ENCODE results near the gene DAD1. TPM values are rescaled to one million over a fixed set of nuclear protein-coding genes. Genes with fewer than 3 reads are reported as not detected.
"Not testable (repeated sequence)": the region's sequence is repeated elsewhere in the genome, so short reads cannot be mapped to it uniquely, and the experiment has no call there.

Gene DAD1
- total RNA-seq, 5 donors from 2014 or later (not counting 1 experiment from before 2014, with no cell fraction given), result 80.9 to 127 (median 113) TPM

GRCh38 chr14:22627506-22628263, 38.7 kb upstream of the DAD1 start:
- no peak overlapping the region for H3K4me3 ChIP-seq (ENCODE audit: control insufficient read depth in 1 of 2, extremely low read depth in 1 of 2, low read length in 1 of 2)
- H3K9me3 ChIP-seq, result no peaks in the 10 kb centered on the region
- H3K4me3 Mint-ChIP-seq, result no peak overlapping the region
- peaks cover 0 to 9% of the 10 kb centered on the region in 2 experiments for H3K27me3 ChIP-seq (replicated peaks in 1 of 2; ENCODE audit: control insufficient read depth in 2 of 2, extremely low read depth in 1 of 2, insufficient read depth in 2 of 2, low read length in 1 of 2)
- ChIA-PET CTCF (interaction anchor here in 1 of 2 donors (0.6 kb wide), 1 partner anchor 167 kb away, joined by 3 read pairs; no protein-coding TSS in a partner anchor), POLR2A (no interaction called here)
- H3K9me3 Mint-ChIP-seq, result peaks cover 8 to 15% (median 10%) of the 10 kb centered on the region in 3 donors
- H3K27ac Mint-ChIP-seq, result no peak overlapping the region
- H3K4me1 ChIP-seq (ENCODE audit: control insufficient read depth in 1 of 2, extremely low read depth in 1 of 2, insufficient read depth in 2 of 2, low read length in 2 of 2), result no peaks in the 10 kb centered on the region
- no peak overlapping the region for H3K27ac ChIP-seq (ENCODE audit: low read length)
- H3K36me3 Mint-ChIP-seq, result peaks cover 5% of the 10 kb centered on the region
- no peak for DNase-seq
- H3K4me1 Mint-ChIP-seq, result peaks cover 0 to 8% (median 0%) of the 10 kb centered on the region in 3 donors
- no peak for ATAC-seq (replicated peaks in 1 of 4)
- 57% methylated on average over 1 of the region's 7 CpGs for WGBS (ENCODE audit: insufficient coverage)
- H3K27me3 Mint-ChIP-seq, result peaks cover 11 to 19% of the 10 kb centered on the region in 2 donors
- no peaks in the 10 kb centered on the region for H3K36me3 ChIP-seq (ENCODE audit: control insufficient read depth in 2 of 2, extremely low read depth in 1 of 2, insufficient read depth in 1 of 2, low read length in 1 of 2)

DNA sequence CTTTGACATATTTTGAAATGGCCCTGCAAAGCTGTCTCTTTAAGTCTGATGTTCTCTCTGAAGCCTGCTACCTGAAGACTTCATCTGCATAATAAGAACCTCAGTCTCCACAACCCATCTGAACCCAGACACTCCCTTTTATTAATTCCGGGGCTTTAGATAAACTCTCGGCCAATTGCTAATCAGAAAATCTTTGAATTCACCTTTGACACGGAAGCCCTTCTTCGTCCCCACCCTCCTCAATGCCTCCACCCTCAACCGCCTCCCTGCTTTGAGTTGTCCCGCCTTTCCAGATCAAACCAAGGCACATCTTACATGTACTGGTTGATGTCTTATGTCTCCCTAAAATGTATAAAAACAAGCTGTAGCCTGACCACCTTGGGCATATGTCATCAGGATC, 37.6 kb upstream of the DAD1 start:
- CTCF ChIA-PET, result no interaction called here
- no peak overlapping the region for H3K27ac Mint-ChIP-seq
- no peak for DNase-seq

DNA sequence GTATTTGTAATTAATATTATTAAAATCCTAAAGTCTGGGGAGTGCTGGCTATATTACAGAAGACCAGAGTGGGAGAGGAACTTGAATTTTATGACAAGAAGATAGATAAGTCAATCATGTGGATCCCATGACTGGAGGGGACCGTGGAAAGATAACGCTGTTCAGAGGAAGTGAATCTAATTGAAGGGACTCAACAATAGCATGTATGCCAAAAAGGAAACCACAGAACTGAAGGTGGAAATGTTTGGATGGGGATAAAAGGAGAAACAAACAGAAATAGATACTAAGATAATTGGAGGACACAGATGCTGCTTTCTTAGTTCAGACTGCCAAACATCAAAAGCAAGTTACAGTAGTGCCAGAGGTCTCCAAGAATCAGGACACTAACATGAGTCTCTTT, 34.0 kb upstream of the DAD1 start:
- H3K9me3 ChIP-seq, result no peaks in the 10 kb centered on the region
- peaks cover 3% of the 10 kb centered on the region in 2 donors for H3K27me3 Mint-ChIP-seq
- no peak overlapping the region for H3K4me3 ChIP-seq (ENCODE audit: control insufficient read depth in 1 of 2, extremely low read depth in 1 of 2, low read length in 1 of 2)
- H3K9me3 Mint-ChIP-seq, result no peaks in the 10 kb centered on the region
- H3K4me1 ChIP-seq (ENCODE audit: control insufficient read depth in 1 of 2, extremely low read depth in 1 of 2, insufficient read depth in 2 of 2, low read length in 2 of 2), result no peaks in the 10 kb centered on the region
- no peaks in the 10 kb centered on the region for H3K36me3 ChIP-seq (ENCODE audit: control insufficient read depth in 2 of 2, extremely low read depth in 1 of 2, insufficient read depth in 1 of 2, low read length in 1 of 2)
- CTCF ChIA-PET, result no interaction called here
- WGBS (ENCODE audit: insufficient coverage), result no CpG with 5 or more reads among the region's 2 CpGs
- no peak overlapping the region for H3K4me3 Mint-ChIP-seq
- peaks cover 0 to 5% of the 10 kb centered on the region in 2 experiments for H3K27me3 ChIP-seq (replicated peaks in 1 of 2; ENCODE audit: control insufficient read depth in 2 of 2, extremely low read depth in 1 of 2, insufficient read depth in 2 of 2, low read length in 1 of 2)
- H3K27ac ChIP-seq (ENCODE audit: low read length), result no peak overlapping the region
- H3K36me3 Mint-ChIP-seq, result peaks cover 3% of the 10 kb centered on the region
- POLR2A ChIA-PET, result no interaction called here
- ATAC-seq (replicated peaks in 1 of 4), result no peak
- H3K4me1 Mint-ChIP-seq, result peaks cover 0 to 8% (median 0%) of the 10 kb centered on the region in 3 donors
- no peak overlapping the region for H3K27ac Mint-ChIP-seq
- no peak for DNase-seq

More for the DNA sequence above, 37.6 kb upstream of the DAD1 start:
- H3K27me3 ChIP-seq (replicated peaks in 1 of 2; ENCODE audit: control insufficient read depth in 2 of 2, extremely low read depth in 1 of 2, insufficient read depth in 2 of 2, low read length in 1 of 2), result peaks cover 0 to 9% of the 10 kb centered on the region in 2 experiments
- H3K4me1 Mint-ChIP-seq, result peaks cover 0 to 8% (median 0%) of the 10 kb centered on the region in 3 donors
- H3K9me3 ChIP-seq, result no peaks in the 10 kb centered on the region
- no peak overlapping the region for H3K4me3 ChIP-seq (ENCODE audit: control insufficient read depth in 1 of 2, extremely low read depth in 1 of 2, low read length in 1 of 2)
- no peak for ATAC-seq (replicated peaks in 1 of 4)
- no peaks in the 10 kb centered on the region for H3K36me3 ChIP-seq (ENCODE audit: control insufficient read depth in 2 of 2, extremely low read depth in 1 of 2, insufficient read depth in 1 of 2, low read length in 1 of 2)
- POLR2A ChIA-PET, result no interaction called here
- peaks cover 8 to 13% of the 10 kb centered on the region in 2 donors for H3K27me3 Mint-ChIP-seq
- peaks cover 6% of the 10 kb centered on the region for H3K36me3 Mint-ChIP-seq
- 87% methylated on average over 4 of the region's 6 CpGs for WGBS (ENCODE audit: insufficient coverage)
- no peak overlapping the region for H3K4me3 Mint-ChIP-seq
- H3K4me1 ChIP-seq (ENCODE audit: control insufficient read depth in 1 of 2, extremely low read depth in 1 of 2, insufficient read depth in 2 of 2, low read length in 2 of 2), result no peaks in the 10 kb centered on the region
- no peak overlapping the region for H3K27ac ChIP-seq (ENCODE audit: low read length)
- peaks cover 8 to 13% (median 10%) of the 10 kb centered on the region in 3 donors for H3K9me3 Mint-ChIP-seq

GRCh38 chr14:22622255-22622654, 33.2 kb upstream of the DAD1 start:
- POLR2A ChIA-PET, result no interaction called here

DNA sequence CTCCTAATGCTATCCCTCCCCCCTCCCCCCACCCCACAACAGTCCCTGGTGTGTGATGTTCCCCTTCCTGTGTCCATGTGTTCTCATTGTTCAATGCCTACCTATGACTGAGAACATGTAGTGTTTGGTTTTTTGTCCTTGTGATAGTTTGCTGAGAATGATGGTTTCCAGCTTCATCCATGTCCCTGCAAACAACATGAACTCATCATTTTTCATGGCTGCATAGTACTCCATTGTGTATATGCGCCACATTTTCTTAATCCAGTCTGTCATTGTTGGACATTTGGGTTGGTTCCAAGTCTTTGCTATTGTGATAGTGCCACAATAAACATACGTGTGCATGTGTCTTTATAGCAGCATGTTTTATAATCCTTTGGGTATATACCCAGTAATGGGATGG, 26.7 kb upstream of the DAD1 start:
- H3K27ac ChIP-seq (ENCODE audit: low read length); H3K27me3 Mint-ChIP-seq; ATAC-seq (replicated peaks in 1 of 4); H3K4me1 Mint-ChIP-seq; H3K9me3 ChIP-seq; H3K27ac Mint-ChIP-seq; H3K27me3 ChIP-seq (replicated peaks in 1 of 2; ENCODE audit: control insufficient read depth in 2 of 2, extremely low read depth in 1 of 2, insufficient read depth in 2 of 2, low read length in 1 of 2); H3K4me3 ChIP-seq (ENCODE audit: control insufficient read depth in 1 of 2, extremely low read depth in 1 of 2, low read length in 1 of 2); H3K4me3 Mint-ChIP-seq; H3K9me3 Mint-ChIP-seq; POLR2A ChIA-PET; H3K4me1 ChIP-seq (ENCODE audit: control insufficient read depth in 1 of 2, extremely low read depth in 1 of 2, insufficient read depth in 2 of 2, low read length in 2 of 2); DNase-seq: not testable (repeated sequence)
- peaks cover 21% of the 10 kb centered on the region for H3K36me3 Mint-ChIP-seq
- peaks cover 8 to 11% of the 10 kb centered on the region in 2 donors for H3K36me3 ChIP-seq (ENCODE audit: control insufficient read depth in 2 of 2, extremely low read depth in 1 of 2, insufficient read depth in 1 of 2, low read length in 1 of 2)
- CTCF ChIA-PET, result interaction anchor here in 1 of 2 donors (0.6 kb wide), 1 partner anchor 267 kb away, joined by 6 read pairs; no protein-coding TSS in a partner anchor
- WGBS (ENCODE audit: insufficient coverage), result no CpG with 5 or more reads among the region's 2 CpGs

More at GRCh38 chr14:22622255-22622654, 33.2 kb upstream of the DAD1 start:
- Histone ChIP-seq H3K27me3 (replicated peaks in 1 of 2; ENCODE audit: control insufficient read depth in 2 of 2, extremely low read depth in 1 of 2, insufficient read depth in 2 of 2, low read length in 1 of 2) (peaks cover 0 to 5% of the 10 kb centered on the region in 2 experiments), H3K9me3 (no peaks in the 10 kb centered on the region), H3K36me3 (ENCODE audit: control insufficient read depth in 2 of 2, extremely low read depth in 1 of 2, insufficient read depth in 1 of 2, low read length in 1 of 2) (no peaks in the 10 kb centered on the region), H3K27ac (ENCODE audit: low read length) (no peak overlapping the region), H3K4me1 (ENCODE audit: control insufficient read depth in 1 of 2, extremely low read depth in 1 of 2, insufficient read depth in 2 of 2, low read length in 2 of 2) (no peaks in the 10 kb centered on the region), H3K4me3 (ENCODE audit: control insufficient read depth in 1 of 2, extremely low read depth in 1 of 2, low read length in 1 of 2) (no peak overlapping the region)
- ATAC-seq (replicated peaks in 1 of 4), result no peak
- H3K27me3 Mint-ChIP-seq, result peaks cover 3% of the 10 kb centered on the region in 2 donors
- no peak for DNase-seq
- no CpG with 5 or more reads among the region's 2 CpGs for WGBS (ENCODE audit: insufficient coverage)
- peaks cover 0 to 8% (median 0%) of the 10 kb centered on the region in 3 donors for H3K4me1 Mint-ChIP-seq
- no peak overlapping the region for H3K4me3 Mint-ChIP-seq
- CTCF ChIA-PET, result no interaction called here
- no peaks in the 10 kb centered on the region for H3K9me3 Mint-ChIP-seq
- H3K36me3 Mint-ChIP-seq, result peaks cover 3% of the 10 kb centered on the region
- no peak overlapping the region for H3K27ac Mint-ChIP-seq

DNA sequence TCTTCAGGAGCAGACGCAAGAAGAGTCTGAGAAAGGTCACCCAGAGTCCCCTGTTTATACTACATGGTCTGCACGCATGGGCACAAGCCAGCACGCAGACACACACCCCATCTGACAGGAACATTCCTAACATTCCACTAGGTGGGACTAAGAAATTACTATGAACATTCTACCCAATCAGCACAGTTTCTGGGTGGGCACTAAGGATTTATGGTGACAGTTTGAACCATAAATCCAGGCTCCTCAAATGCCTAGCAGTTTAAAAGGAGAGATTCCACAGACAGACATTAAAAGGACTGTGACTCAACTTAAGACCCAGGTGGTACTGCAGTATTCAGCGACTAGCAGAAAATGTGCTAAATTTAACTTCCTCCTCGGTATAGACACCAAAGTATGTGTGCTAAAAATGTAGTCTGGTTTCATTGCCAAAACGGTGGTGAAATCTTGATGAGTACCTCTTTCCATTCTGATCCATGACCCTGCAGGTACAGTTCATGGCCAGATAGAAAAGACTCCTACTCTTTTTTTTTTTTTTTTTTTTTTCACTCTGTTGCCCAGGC, 25.3 kb upstream of the DAD1 start:
- Histone ChIP-seq H3K27ac (ENCODE audit: low read length) (no peak overlapping the region), H3K4me3 (ENCODE audit: control insufficient read depth in 1 of 2, extremely low read depth in 1 of 2, low read length in 1 of 2) (no peak overlapping the region), H3K9me3 (no peaks in the 10 kb centered on the region), H3K4me1 (ENCODE audit: control insufficient read depth in 1 of 2, extremely low read depth in 1 of 2, insufficient read depth in 2 of 2, low read length in 2 of 2) (no peaks in the 10 kb centered on the region), H3K27me3 (replicated peaks in 1 of 2; ENCODE audit: control insufficient read depth in 2 of 2, extremely low read depth in 1 of 2, insufficient read depth in 2 of 2, low read length in 1 of 2) (no peaks in the 10 kb centered on the region), H3K36me3 (ENCODE audit: control insufficient read depth in 2 of 2, extremely low read depth in 1 of 2, insufficient read depth in 1 of 2, low read length in 1 of 2) (peaks cover 8 to 24% of the 10 kb centered on the region in 2 donors)
- ChIA-PET POLR2A (no interaction called here), CTCF (interaction anchor here in 1 of 2 donors (0.8 kb wide), 1 partner anchor 43 kb away, joined by 3 read pairs; no protein-coding TSS in a partner anchor)
- H3K4me3 Mint-ChIP-seq, result no peak overlapping the region
- H3K27ac Mint-ChIP-seq, result no peak overlapping the region
- H3K36me3 Mint-ChIP-seq, result peaks cover 32% of the 10 kb centered on the region
- no peak for DNase-seq
- ATAC-seq (replicated peaks in 1 of 4), result no peak
- H3K4me1 Mint-ChIP-seq, result peaks cover 0 to 6% (median 0%) of the 10 kb centered on the region in 3 donors
- H3K9me3 Mint-ChIP-seq, result no peaks in the 10 kb centered on the region
- no peaks in the 10 kb centered on the region for H3K27me3 Mint-ChIP-seq
- no CpG with 5 or more reads among the region's 6 CpGs for WGBS (ENCODE audit: insufficient coverage)

All from T-cell (primary cell).